Activated naive CD4-positive, alpha-beta T cell treated with anti-CD3 and anti-CD28 coated beads, Interleukin-2, amount 50 U/mL, for 72 hours (primary cell): Measurements from ENCODE around the gene QKI. TPM values are rescaled to one million over a fixed set of nuclear protein-coding genes. Genes with fewer than 3 reads are reported as not detected.
"Not testable (repeated sequence)": the region's sequence is repeated elsewhere in the genome, so short reads cannot be mapped to it uniquely, and the experiment has no call there.

Experiments
- ATAC-seq, 2 donors: fragments of 150-1000 bp; cut with Tn5 transposase; 2 replicates each; pipeline ENCODE4 v1.10.0; 2021; ENCODE audit warnings: mild to moderate bottlenecking in 2 of 2, moderate library complexity in 2 of 2
- DNase-seq, 2 donors: peaks; one replicate each; pipeline ENCODE4 v3.0.0; 2021 to 2022; ENCODE audit warnings: low spot score in 2 of 2
- H3K27ac Mint-ChIP-seq, 2 donors: one replicate each; pipeline ENCODE4 v1.8.0; 2022; ENCODE audit warnings: mild to moderate bottlenecking in 2 of 2, mixed read lengths in 2 of 2
- H3K36me3 Mint-ChIP-seq, 2 donors: one replicate each; pipeline ENCODE4 v1.8.0; 2022; ENCODE audit warnings: mixed read lengths in 2 of 2
- H3K9me3 Mint-ChIP-seq, 2 donors: one replicate each; pipeline ENCODE4 v1.8.0; 2022; ENCODE audit warnings: mixed read lengths in 2 of 2
- total RNA-seq, 2 donors: library from RNA; stranded (reverse); gene quantifications; one replicate each; pipeline ENCODE4 v1.2.3, GENCODE V29; 2022

The QKI gene
- total RNA-seq, 2 donors from 2014 or later = 54.7 to 61.8 TPM

DNA sequence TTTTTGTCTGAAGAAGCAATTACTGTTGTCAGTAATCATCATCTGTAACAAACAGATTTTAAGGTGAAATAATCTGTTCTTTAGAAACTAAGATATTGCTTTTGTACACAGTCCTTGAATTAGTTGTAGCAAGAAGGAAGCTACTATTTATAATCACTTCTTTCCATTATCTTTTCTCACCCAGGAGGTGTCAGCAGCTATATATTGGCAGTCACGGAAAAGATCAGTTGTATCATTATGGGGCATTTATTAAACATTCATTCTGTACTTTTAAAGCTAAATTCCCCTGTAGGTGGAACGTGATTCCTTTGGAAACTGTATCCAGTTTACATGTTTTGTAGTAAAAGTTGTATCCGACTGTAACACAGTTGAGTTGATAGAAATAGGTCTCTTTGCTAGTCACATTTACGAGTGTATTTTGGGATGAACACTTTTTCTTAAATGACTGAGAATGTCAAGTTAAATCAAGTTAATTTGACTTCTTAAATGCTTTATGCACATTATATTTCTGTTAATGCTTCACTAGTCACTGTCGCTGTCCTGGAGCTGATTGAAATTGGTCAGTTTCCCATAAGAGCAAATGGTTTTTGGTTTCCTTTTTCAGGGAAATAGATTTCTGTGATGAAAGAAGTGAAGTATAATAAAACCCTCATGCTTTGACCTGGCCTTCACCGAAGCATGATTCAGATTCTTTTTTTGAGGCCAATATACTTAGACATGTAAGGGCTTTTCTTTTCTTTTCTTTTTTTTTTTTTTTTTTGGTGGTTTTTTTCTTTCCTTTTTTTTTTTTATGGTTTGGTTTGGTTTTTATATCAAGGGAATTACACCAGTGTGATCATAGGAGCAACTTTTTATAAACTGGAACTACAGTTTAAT, 5.1 kb downstream of the QKI start:
- Mint-ChIP-seq H3K36me3 (no peaks in the 10 kb centered on the region), H3K9me3 (no peaks in the 10 kb centered on the region), H3K27ac (no peak overlapping the region)
- ATAC-seq (no peak), DNase-seq (no peak)

DNA sequence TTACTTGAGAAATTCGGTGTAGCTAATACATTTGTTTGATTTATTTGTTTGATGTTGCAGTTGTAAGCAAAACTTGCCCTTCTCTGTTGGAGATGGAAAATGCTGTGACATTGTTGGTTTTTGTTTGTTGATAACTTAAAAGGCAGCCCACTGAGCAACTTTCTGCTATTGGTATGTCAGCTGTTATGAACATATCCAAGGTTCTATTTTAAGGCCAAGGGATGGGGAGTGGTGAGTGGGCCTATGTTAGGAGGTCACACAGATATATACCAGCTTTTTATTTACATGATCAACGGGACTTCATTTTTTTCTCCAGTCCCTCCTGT, 5.7 kb downstream of the QKI start:
- no peak for DNase-seq
- ATAC-seq = no peak
- no peak overlapping the region for H3K27ac Mint-ChIP-seq
- no peaks in the 10 kb centered on the region for H3K36me3 Mint-ChIP-seq
- no peaks in the 10 kb centered on the region for H3K9me3 Mint-ChIP-seq

DNA sequence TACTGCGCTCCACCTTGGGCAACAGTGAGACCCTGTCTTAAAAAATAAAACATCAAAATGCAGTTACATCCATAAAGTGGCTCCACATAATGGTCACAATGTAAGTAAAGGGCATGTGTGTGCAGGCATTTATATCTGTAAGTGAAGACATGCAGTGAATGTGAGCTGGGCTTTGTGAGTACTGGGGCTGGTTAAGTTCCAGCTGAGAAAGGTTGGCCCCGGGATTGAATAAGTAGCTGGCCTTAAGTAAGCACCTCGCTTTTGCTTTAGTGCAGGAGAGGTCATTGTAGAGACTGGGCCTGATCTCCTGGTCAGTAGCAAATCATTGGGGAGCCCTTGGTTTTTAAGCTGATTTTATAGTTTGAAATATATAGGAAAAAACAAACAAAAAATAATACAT, 8.0 kb downstream of the QKI start:
- Mint-ChIP-seq H3K9me3 (no peaks in the 10 kb centered on the region), H3K36me3 (no peaks in the 10 kb centered on the region), H3K27ac (no peak overlapping the region)
- ATAC-seq (no peak), DNase-seq (no peak)

- no peak for ATAC-seq
- Mint-ChIP-seq H3K27ac (no peak overlapping the region), H3K9me3 (no peaks in the 10 kb centered on the region), H3K36me3 (no peaks in the 10 kb centered on the region)
- DNase-seq = no peak
Observed at GRCh38 chr6:163423696-163424095, 9.2 kb downstream of the QKI start.

- DNase-seq = no peak
- Mint-ChIP-seq H3K36me3 (no peaks in the 10 kb centered on the region), H3K9me3 (no peaks in the 10 kb centered on the region), H3K27ac (no peak overlapping the region)
- ATAC-seq = no peak
Observed at GRCh38 chr6:163427498-163428254, 13.2 kb downstream of the QKI start.

DNA sequence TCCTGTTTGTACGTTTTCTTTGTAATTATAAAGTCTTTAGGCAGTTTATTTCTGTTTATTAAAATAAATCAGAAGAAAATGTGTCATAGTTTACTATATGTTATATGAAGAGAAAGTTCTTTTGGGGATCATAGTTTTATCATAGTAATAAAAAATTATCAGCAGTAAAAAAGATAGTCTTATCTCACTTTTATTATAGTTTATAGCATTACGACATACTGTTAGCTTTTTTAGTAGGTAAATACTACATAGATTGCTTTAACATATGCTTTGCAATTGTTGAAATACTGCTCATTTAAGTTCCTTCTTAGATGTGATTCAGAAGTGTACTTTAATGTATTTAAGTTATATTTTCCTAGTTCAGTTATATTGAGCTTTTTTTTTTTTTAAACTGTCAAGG, 13.9 kb downstream of the QKI start:
- DNase-seq (no peak), ATAC-seq (no peak)
- peak overlapping the region in 1 of 2 donors; percentile 25 for H3K27ac Mint-ChIP-seq
- H3K9me3 Mint-ChIP-seq = no peaks in the 10 kb centered on the region
- no peaks in the 10 kb centered on the region for H3K36me3 Mint-ChIP-seq

DNA sequence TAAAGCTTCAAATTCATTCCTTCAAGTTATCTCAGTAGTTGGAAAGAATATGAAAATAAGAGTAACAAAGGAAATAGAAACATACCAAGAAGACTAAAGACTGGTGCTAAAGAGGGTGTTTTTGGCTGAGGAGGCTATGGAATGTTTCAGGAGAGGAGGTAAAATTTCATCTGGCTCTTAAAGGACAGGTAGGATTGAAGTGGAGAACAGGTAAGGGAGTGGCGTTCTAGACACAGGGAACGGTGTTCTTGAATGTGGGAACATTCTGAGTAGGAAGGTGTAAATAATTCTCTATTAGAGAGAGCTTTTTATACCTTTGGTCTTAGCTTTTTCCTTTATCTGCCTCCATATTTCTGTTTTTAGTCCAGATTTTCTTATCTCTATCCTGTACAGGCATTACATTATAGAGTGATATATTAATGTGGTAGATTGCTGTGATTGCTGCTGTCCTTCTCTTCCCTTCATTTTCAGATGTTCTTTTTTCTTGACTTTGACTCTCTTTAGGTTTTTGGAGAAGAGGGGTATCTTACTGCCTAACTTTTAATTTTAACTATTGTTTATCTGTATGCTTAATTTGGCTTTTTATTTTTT, 15.4 kb downstream of the QKI start:
- Mint-ChIP-seq H3K27ac (peak overlapping the region in 1 of 2 donors; percentile 69), H3K36me3 (no peaks in the 10 kb centered on the region), H3K9me3 (no peaks in the 10 kb centered on the region)
- DNase-seq = no peak
- ATAC-seq = no peak

- Mint-ChIP-seq H3K36me3 (no peaks in the 10 kb centered on the region), H3K27ac (no peak overlapping the region), H3K9me3 (no peaks in the 10 kb centered on the region)
- DNase-seq (no peak), ATAC-seq (no peak)
Observed at GRCh38 chr6:163432300-163432699, 17.8 kb downstream of the QKI start.

- ATAC-seq, DNase-seq, H3K9me3 Mint-ChIP-seq, H3K36me3 Mint-ChIP-seq, H3K27ac Mint-ChIP-seq: not testable (repeated sequence)
Observed at GRCh38 chr6:163433486-163433885, 19.0 kb downstream of the QKI start.

DNA sequence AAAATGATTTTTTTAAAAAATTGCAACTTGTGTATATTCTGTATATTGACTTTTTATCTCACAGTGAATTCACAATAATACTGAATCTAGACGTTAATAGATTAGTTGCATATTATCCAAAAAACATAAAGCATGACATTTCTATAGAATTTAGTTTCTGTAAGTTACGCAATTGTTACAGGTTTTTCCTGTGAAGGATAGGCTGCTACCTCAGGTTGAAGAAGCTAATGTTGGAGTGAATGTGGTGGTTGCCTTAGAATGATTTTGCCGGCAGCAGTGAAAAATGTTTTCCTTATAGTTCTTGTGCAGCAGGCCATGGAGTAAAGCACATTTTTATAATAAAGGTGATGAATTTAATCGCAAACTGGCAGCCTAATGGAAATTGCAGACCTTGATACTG, 20.5 kb downstream of the QKI start:
- DNase-seq (no peak), ATAC-seq (no peak)
- Mint-ChIP-seq H3K27ac (no peak overlapping the region), H3K9me3 (no peaks in the 10 kb centered on the region), H3K36me3 (peaks cover 0 to 4% of the 10 kb centered on the region in 2 donors)

GRCh38 chr6:163436843-163437242, 22.3 kb downstream of the QKI start:
- peaks cover 0 to 6% of the 10 kb centered on the region in 2 donors for H3K36me3 Mint-ChIP-seq
- no peak overlapping the region for H3K27ac Mint-ChIP-seq
- DNase-seq (no peak), ATAC-seq (no peak)
- no peaks in the 10 kb centered on the region for H3K9me3 Mint-ChIP-seq

DNA sequence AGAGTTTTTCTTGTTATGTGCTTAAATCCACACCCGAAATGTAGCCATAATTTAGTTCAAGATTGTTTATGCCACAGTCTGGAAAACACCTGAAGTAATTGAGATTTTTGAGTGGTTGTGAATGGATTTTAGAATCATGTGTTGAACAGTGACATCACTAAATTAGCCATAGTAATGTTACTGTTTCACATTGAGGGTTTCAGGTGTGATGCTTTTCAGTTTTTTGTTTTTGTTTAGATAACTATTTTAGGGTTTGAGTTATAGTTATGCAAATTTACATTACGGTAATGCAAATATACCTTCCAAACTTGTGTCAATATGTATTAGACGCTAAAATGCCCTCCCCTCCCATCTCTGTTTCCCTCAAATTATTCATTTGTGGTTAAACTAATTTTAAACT, 22.9 kb downstream of the QKI start:
- no peak for DNase-seq
- Mint-ChIP-seq H3K9me3 (no peaks in the 10 kb centered on the region), H3K27ac (no peak overlapping the region), H3K36me3 (peaks cover 0 to 6% of the 10 kb centered on the region in 2 donors)
- no peak for ATAC-seq

GRCh38 chr6:163438298-163438939, 23.9 kb downstream of the QKI start:
- ATAC-seq (peak in 1 of 2 donors; percentile 57), DNase-seq (no peak)
- Mint-ChIP-seq H3K9me3 (no peaks in the 10 kb centered on the region), H3K36me3 (peaks cover 0 to 6% of the 10 kb centered on the region in 2 donors), H3K27ac (no peak overlapping the region)

- Mint-ChIP-seq H3K27ac (no peak overlapping the region), H3K9me3 (no peaks in the 10 kb centered on the region)
- peak in 1 of 2 donors; percentile 14 for DNase-seq
Observed at GRCh38 chr6:163438940-163439335, 24.4 kb downstream of the QKI start.

DNA sequence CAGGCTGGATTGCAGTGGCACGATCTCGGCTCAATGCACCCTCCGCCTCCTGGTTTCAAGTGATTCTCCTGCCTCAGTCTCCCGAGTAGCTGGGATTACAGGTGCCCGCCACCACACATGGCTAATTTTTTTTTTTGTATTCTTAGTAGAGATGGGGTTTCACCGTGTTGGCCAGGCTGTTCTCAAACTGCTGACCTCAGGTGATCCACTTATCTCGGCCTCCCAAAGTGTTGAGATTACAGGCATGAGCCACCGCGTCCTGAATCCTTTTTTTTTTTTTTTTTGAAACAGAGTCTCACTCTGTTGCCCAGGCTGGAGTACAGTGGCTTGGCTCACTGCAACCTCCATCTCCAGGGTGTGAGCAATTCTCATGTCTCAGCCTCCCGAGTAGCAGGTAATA, 24.9 kb downstream of the QKI start:
- not testable (repeated sequence) for H3K9me3 Mint-ChIP-seq, H3K27ac Mint-ChIP-seq, H3K36me3 Mint-ChIP-seq, ATAC-seq, DNase-seq

More at GRCh38 chr6:163438940-163439335, 24.4 kb downstream of the QKI start:
- H3K36me3 Mint-ChIP-seq = peaks cover 0 to 6% of the 10 kb centered on the region in 2 donors
- no peak for ATAC-seq

- ATAC-seq = no peak
- Mint-ChIP-seq H3K9me3 (no peaks in the 10 kb centered on the region), H3K36me3 (peaks cover 0 to 6% of the 10 kb centered on the region in 2 donors), H3K27ac (no peak overlapping the region)
- DNase-seq = no peak
Observed at GRCh38 chr6:163439997-163440396, 25.5 kb downstream of the QKI start.

DNA sequence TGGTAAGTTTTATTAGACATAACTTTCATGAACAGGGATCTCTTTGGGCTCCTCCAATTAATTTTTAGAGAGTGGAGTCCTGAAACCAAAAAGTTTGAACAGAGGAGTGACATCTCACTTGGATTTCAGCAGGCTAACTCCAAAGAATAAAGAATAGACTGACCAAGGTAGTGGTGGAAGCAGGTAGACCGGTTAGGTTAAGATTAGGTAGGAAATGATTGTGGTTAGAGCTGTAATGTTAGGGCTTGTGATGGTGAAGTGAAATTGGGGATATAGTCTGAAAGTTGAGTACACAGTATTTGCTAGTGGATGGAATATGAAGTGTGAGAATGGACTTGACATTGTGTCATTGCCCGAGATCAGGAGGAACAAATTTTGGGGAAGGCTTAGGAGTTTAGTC, 27.8 kb downstream of the QKI start:
- H3K27ac Mint-ChIP-seq = no peak overlapping the region
- no peaks in the 10 kb centered on the region for H3K9me3 Mint-ChIP-seq
- H3K36me3 Mint-ChIP-seq = peaks cover 0 to 6% of the 10 kb centered on the region in 2 donors
- DNase-seq (no peak), ATAC-seq (no peak)
